Kidney capillary endothelial cell (primary cell): Measurements from ENCODE around the gene GPRC6A.
"Not testable (repeated sequence)": the region's sequence is repeated elsewhere in the genome, so short reads cannot be mapped to it uniquely, and the experiment has no call there.

ENCODE experiments used
- DNase-seq: peaks from one replicate; pipeline ENCODE4 v3.0.0-alpha.2; 2018; ENCODE audit warnings: low spot score

Gene GPRC6A

GRCh38 chr6:116828983-116829382 is at the start of gene GPRC6A:
GPRC6A (minus strand) TSS chr6:116829083; CDS start chr6:116829013, 70 bp downstream.
- no peak for DNase-seq

- DNase-seq = no peak
These were observed 48.9 kb upstream of the GPRC6A start for GRCh38 chr6:116877743-116878142.

- no peak for DNase-seq
These were observed 48.0 kb upstream of the GPRC6A start, which contains the start of gene RFX6 for GRCh38 chr6:116876635-116877611. RFX6 (plus strand) TSS chr6:116877242; CDS start chr6:116877276, 34 bp downstream.

GRCh38 chr6:116876107-116876506 is 47.2 kb upstream of the GPRC6A start:
- DNase-seq = no peak

- DNase-seq = no peak
These were observed 43.9 kb upstream of the GPRC6A start for GRCh38 chr6:116872771-116873170.

GRCh38 chr6:116866281-116866871 is 37.5 kb upstream of the GPRC6A start:
- DNase-seq = no peak

- DNase-seq = no peak
These were observed 30.4 kb upstream of the GPRC6A start for GRCh38 chr6:116859264-116859663.

- no peak for DNase-seq
These were observed 29.2 kb upstream of the GPRC6A start for GRCh38 chr6:116858060-116858459.

GRCh38 chr6:116847227-116847626 is 18.3 kb upstream of the GPRC6A start:
- peak; percentile 36 for DNase-seq

- DNase-seq = no peak
These were observed 13.6 kb upstream of the GPRC6A start for GRCh38 chr6:116842459-116842858.

- no peak for DNase-seq
These were observed 11.2 kb upstream of the GPRC6A start for GRCh38 chr6:116840091-116840490.

GRCh38 chr6:116836606-116837342 is 7.9 kb upstream of the GPRC6A start:
- DNase-seq = no peak

- not testable (repeated sequence) for DNase-seq
These were observed 5.6 kb upstream of the GPRC6A start for GRCh38 chr6:116834526-116834925.

- no peak for DNase-seq
These were observed 1.2 kb downstream of the GPRC6A start for GRCh38 chr6:116827561-116828240.

- DNase-seq = not testable (repeated sequence)
These were observed 12.5 kb downstream of the GPRC6A start for GRCh38 chr6:116816336-116816735.

- no peak for DNase-seq
These were observed 16.7 kb downstream of the GPRC6A start for GRCh38 chr6:116812051-116812650.

- no peak for DNase-seq
These were observed 26.9 kb downstream of the GPRC6A start for GRCh38 chr6:116801971-116802370.

- no peak for DNase-seq
These were observed 28.9 kb downstream of the GPRC6A start for GRCh38 chr6:116799945-116800344.

GRCh38 chr6:116797585-116797984 is 31.3 kb downstream of the GPRC6A start:
- no peak for DNase-seq

- no peak for DNase-seq
These were observed 35.7 kb downstream of the GPRC6A start for GRCh38 chr6:116793224-116793623.

- DNase-seq = no peak
These were observed 45.0 kb downstream of the GPRC6A start for GRCh38 chr6:116783852-116784251.
